Brain pericyte (primary cell): ENCODE measurements around the gene TTR.

Experiments used
- DNase-seq: peaks from one replicate; pipeline ENCODE4 v3.0.0-alpha.2; 2012; ENCODE audit warnings: low read depth, low spot score

Gene TTR

DNA sequence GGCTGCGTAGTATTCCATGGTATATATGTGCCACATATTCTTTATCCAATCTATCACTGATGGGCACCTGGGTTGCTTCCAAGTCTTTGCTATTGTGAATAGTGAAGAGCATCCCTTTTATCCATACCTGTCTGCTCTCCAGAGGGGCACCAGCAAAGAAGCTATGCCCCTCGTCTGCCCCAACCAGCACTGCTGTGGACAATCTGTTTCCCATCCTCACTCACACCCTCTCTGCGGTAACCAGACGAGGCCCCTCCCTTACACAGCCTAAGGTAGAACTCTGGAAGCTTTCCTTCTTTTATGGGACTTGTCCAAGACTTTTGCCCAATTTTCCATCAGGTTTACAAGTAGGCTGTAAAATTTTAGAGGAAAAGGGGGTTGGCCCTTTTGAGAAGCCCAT lies 24.9 kb downstream of the TTR start:
- no peak for DNase-seq

GRCh38 chr18:31617031-31617717 lies 25.5 kb downstream of the TTR start:
- DNase-seq = no peak

DNA sequence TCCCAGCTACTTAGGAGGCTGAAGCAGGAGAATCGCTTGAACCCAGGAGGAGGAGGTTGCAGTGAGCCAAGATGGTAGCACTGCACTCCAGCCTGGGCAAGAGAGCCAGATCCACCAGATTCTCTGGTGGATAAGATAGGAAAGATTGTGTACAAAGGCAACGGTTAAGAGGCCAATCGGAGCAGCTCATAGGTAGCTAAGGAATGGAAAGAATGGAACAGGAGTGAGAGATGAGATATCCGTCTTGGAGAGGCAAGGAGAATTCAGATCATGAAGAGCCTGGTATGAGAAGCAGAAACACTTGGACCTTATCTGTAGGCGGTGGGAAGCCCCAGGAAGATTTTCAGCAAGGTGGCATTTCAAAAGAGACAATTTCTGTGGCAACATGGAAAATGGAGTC lies 27.1 kb downstream of the TTR start:
- DNase-seq = no peak

DNA sequence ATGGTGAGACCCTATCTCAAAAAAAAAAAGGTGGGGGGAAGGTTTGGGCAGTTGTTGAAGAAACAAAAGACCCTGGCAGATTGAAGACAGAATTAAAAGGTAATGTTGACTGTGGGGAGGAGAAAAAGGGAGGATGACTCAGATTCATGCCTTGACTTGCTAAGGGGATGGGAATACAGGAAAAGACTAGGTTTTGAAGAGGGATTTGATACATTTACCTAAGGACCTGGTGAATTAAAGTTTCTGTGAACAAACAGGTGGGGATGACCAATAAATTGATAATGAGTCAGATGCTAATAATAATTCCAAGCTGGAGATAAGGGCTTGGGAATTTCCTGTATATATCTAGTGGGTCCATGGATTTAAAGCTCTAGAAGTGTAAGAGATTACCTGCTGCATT lies 27.6 kb downstream of the TTR start:
- no peak for DNase-seq

GRCh38 chr18:31624892-31625640 lies 33.4 kb downstream of the TTR start:
- no peak for DNase-seq

DNA sequence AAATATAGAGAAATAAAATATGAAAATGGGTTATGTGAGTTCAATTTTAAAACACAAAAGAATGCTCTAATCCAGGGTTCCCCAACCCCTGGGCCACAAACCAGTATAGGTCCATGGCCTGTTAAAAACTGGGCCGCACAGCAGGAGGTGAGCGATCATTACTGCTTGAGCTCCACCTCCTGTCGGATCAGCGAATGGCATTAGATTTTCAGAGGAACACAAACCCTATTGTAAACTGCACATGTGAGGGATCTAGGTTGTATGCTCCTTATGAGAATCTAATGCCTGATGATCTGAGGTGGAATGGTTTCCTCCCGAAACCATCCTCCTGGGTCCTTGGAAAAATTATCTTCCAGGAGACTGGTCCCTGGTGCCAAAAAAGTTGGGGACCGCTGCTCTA lies 34.7 kb downstream of the TTR start:
- DNase-seq = no peak

- no peak for DNase-seq
Measured at GRCh38 chr18:31630549-31630948, 38.9 kb downstream of the TTR start.

DNA sequence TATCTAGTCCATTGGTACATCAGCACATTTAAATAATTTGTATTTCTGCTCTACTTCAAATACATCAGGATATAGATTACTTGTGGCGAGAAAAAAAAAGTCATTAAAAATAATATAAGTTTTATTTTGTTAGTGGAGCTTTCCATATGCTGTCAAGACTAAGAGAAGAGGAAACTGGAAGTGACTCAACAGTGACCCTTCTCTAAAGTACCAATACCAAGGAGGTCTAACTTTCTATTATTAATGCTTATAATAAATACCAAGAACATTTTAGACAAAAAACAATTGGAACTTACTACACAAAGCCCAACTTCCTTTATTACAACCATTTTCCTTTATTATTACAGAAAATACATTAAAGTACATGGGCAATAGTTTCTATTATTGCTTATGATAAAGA lies 39.8 kb downstream of the TTR start:
- no peak for DNase-seq

DNA sequence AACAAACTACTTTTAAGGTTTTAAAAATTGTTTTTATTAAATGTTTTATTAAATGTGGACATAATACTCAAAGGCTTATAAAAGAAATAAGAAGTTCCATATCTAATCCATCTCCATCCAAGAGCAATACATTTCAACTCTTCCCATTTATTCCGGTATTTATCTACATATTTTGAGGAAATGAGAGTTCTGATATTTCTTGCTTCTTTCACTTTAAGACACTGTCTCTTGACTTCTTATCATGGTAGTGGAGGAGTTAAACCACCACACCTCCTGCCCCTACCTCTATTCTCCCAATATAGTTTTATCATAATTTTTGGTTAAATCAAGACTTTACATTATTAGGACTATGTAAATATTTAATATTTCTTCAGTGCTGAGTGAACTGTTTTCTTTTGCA lies 40.7 kb downstream of the TTR start:
- no peak for DNase-seq

DNA sequence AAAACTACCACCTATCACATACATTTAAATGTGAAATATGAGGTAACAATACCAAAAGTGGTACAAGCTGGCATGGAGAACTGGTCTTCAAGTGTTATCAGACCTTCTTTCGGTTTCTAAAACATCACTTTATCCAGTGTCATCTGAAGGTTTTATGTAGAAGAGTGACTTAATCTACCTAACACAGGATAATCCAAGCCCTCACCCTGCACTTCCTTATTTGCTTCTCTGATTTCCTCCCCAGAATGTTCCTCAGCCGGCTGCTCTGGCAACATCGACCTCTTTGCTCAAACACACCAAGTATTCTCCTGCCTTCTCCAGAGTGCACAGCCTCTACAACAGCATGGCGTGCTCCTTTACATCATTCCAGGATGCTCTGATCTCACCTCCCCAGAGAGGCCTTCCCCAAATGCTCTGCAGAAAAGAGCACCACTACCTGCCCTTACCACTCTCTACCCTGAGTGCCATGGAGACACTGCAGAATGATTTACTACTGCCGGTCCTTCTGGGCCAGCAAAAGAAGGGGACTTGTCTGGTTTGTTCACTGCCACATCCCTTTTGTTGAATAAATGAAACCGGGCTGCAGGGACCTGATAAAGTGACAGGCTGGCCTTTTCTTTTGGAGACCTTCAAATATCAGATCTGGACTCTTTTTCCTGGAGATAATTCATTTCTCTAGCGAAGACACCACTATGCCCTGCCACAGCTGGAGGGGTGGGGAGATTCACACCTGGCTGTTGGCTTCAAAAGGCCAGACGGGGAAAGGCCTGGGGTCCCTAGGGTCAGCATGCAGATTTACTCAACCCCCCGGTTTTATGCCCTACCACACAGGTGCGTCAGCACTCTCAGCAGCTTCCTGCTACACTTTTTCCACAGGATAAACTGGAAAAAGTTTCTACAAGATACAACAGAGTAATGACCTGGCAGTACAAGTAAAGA lies 42.0 kb downstream of the TTR start:
- no peak for DNase-seq

DNA sequence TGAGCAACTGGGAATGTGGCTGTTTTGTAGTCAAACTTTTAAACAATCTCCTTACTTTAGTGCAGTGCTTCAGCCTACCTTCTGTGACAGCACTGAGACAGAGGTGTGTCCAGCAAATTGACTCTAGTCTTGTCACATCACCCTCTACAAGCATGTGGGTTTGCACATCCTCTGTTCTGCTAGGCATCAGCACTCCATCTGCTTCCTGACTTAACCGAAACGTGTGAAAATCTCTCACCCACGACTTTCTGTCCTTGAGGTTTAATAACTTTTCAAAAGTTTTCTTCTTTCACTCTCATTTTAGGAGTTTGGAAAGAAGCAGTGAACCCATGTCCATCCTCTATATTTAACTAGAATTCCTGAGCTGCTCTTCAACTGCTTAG lies 42.6 kb downstream of the TTR start:
- DNase-seq = no peak

GRCh38 chr18:31636387-31636786 lies 44.7 kb downstream of the TTR start:
- no peak for DNase-seq

DNA sequence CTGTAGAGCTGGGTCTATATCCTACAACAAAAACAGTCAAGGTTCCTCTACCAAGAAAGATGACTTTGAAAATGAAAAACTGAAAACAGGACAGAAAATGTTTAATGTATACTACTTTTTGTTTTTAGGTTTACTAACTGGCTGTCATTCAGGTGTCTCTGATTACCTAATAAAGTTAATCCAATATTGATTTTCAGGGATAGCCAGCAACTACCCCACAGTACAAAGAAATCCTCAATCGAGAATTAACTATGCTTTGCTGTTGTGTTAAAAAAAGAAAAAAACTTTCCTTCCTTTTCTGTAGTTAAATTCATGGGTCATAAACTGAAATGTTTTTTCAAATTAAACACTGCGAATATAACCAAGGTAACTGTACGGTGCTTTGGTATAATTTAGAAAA lies 45.8 kb downstream of the TTR start:
- DNase-seq = no peak

- no peak for DNase-seq
Measured at GRCh38 chr18:31643003-31643402, 51.3 kb downstream of the TTR start.

DNA sequence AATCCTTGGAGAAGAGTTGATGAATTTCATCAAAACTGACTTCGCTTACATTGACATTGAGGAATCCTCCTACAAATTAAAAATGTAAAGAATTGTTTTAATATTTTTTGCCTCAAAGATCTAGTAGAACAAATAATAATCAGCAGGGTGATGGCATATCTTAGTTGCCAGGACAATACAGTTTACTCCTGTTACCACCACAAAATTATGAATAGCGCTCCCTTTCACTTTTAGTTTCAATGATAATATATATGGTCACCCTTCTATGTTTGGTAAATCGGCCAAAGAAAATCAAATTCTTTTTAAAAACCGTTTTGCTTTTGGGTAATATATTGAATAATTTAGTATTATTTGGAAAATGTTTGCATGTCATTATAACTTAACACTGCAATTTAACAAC lies 53.7 kb downstream of the TTR start:
- no peak for DNase-seq

GRCh38 chr18:31646332-31647126 lies 54.9 kb downstream of the TTR start:
- DNase-seq = no peak

GRCh38 chr18:31647127-31647753 lies 55.6 kb downstream of the TTR start:
- DNase-seq = no peak
